Activated CD8-positive, alpha-beta memory T cell treated with anti-CD3 and anti-CD28 coated beads, Interleukin-2, amount 50 U/mL, for 48 hours (primary cell): Measurements from ENCODE around the gene TAMALIN.

Experiments used
- DNase-seq: peaks from one replicate; pipeline ENCODE4 v3.0.0-alpha.2; 2020

Gene TAMALIN

DNA sequence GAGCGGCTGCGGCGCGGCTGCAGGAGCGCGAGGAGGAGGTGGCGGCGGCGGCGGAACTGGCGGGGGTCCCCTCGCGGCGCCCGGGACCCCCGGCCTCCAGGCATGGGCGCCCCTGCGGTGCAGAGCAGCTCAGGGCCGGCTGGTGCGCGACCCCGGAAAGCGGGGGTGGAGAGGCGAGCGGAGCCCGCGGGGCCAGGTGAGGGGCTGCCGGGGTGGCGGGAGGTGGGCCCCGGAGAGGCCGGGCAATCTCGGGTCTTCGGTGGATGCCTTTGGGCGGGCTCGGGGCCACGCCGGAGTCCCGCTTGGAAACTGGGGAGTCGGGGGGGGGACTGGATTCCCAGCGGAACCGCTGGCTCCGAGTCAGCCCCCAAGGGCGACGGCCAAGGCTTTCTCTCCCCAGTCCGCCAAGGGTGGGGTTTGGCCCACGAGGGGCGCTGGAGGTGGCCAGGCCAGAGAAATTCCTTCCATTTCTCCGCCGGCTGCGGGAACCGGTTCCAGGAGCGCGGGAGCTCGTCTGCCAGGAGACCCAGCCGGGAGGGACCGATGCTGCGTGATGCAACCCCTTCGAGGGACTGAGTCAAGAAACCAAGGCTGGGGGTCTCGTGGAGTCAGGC is 30.6 kb downstream of the TAMALIN start:
- peak; percentile 62 for DNase-seq

DNA sequence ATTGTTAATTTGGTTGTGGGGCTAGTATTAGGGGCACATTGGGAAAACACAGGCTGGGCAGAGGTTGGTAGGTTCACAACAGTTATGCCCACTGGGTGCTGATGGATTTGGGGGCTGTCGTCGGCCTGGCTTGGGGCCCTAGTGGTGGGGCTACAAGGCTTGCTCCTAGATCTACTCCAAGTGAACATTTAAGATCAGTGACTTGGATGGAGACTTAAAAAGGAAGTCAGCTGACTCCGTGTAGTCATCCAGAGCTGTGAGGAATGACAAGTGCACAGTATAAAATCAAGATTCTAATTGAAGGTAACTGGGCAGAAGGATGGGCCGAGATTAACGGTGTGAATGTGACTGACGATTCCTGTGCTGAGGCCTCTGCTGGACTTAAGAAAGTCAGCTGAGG is 31.7 kb downstream of the TAMALIN start:
- DNase-seq: no peak

DNA sequence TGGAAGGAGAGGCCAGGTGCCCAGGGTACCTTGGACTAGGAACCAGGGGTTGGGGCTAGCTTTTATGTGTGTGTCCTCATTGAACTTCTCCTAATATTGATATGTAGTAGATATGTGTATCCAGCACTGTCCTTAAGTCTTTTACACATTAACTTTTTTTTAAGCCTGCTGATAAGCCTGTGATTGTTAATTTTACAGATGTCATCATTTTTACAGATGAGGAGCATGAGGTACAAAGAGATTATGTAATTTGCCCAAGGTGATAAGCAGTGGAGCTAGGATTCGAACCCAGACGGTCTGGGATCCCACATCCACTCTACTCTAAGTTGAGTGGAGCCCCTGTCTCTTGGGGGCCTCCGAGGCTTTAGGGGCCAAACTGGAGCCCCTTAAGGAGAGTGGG is 34.3 kb downstream of the TAMALIN start:
- no peak for DNase-seq

DNA sequence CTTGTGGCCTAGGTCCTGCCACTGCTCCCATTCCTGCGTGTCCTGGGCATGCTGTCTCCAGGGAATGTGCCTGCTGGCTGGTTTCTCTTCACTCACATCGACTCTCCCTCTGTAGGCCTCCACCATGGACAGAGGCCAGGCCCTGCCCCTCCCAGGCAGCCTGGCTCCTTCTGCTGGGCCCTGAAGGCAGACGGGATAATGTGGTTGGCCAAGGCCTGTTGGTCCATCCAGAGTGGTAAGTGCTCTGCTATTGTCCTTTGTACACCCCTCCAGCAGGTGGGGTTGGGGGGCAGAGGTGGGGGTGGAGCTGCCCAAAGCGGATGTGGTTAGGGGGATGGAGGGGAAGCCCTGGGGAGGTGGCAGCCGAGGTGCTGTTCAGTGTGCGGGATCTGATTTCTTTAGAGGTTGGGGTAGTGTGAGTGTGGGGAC is 35.0 kb downstream of the TAMALIN start:
- peak; percentile 62 for DNase-seq

DNA sequence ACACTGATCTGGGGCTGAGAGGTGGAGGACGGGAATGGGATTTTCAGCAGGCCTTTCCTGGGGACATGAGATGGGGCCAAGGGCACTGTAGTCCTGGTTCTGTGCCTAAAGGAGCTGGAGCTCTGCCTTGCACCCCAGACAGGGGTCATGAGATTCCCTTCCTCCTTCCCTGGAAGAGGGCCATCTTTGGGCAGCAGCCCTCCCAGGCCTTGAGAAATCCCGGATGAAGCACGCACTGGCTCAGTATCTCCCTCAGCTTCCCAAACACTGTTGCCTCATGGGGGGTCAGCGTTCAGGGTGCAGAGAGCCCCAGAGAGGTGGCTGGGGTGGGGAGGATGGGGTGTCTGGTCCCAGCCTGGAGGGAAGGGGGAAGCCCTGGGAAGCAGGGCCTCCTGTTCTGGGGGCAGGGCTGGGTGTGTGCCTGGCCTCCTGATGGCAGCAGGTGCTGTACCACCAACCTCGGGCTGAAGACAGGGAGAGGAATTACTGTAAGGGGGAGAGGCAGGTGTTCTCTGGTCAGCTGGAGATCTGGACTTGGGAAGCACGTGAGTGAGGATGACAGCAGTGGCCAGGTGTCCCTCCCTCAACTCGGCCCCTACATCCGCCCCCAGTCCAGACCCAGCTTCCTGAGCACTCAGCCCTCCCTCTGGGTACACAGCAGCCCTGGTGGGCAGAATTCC is 36.1 kb downstream of the TAMALIN start:
- DNase-seq: no peak

DNA sequence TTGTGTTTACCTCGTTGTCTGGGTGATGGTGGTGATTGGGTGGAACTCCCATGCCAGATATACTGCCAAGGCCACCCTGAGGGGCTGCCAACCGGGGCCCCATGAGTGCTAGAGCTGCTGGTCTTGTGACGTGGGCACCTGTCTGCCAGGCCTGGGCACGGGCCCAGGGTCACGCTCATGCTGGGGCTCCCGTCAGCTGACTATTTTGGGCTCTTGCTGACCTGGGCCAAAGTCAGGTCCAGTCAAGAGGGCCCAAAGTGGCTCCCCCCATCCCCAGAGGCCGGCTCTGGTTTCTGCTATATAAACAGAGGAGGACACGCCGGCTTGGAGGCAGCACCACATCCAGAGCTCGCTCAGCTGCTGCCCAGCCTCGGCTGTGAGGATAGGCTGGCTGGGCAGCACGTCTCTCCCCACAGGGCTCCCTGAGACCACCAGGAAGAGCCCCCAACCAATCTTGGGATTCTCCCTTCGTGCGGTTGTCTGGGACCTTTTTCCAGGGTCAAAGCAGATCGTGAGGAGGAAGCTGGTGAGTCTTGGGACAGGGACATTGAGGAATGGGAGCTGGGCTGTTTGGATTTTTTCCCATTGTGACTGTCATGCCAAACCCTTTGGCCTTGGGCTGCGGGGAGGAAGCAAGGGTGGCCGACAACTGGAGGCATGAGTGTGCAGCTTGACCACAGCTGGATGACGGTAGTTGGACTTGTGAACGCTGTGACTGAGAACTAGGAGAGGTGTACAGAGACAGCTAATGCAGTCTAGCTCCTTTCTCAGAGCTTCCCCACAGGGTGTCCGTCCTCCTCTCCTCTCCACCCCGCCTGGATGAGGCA is 36.9 kb downstream of the TAMALIN start:
- no peak for DNase-seq

DNA sequence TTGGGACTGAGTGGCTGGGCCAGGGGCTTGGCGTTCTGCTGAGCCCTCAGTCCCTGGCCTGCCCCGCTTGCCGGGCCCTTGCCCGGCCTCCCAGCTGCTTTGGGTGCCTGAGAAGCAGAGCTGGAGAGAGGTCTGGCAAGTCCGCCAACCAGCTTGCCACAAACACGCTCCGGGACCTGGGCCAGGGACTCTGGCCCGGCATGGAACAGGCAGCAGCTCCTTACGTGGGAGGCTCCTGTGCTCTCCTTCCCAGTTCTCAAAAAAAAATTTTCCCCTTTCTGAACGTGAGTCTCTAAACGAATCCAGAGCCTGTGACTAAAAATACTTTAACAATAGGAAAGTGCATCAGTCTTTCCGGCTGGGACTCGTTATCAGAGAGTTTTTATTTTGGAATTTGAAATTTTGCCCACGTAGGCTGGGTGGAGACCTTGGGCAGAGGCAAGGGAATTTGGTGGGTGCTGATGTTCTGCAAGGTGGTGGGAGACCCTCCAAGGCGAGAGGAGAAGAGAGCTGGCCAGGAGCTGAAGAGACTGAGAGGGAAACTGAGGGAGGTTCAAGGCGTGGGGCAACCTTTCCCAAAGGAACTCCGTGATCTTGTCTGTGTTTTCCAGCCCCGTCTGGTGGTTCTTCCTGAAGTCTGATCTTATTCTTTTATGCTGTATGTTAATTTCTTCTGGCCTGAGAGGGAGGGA is 37.7 kb downstream of the TAMALIN start:
- DNase-seq: no peak

DNA sequence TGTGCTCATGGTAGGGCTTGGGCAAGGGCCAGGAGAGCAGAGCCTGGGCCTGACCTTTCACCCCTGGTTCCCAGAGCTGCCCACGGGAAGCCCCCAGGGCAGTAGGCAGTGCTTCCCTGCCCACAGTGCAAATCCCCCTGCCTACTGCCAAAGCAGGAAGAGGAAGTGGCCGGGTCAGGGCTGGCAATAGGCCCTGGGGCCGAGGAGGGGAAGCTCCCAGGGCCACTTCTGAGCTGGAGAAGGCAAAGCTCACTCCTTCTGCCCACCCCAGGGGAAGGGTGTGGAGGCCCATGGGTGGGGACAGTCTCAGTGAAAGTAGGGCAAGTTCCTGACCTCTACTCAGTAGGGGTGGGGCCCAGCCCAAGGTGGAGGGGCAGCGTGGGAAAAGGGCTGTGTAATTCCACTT is 39.1 kb downstream of the TAMALIN start:
- DNase-seq: no peak

DNA sequence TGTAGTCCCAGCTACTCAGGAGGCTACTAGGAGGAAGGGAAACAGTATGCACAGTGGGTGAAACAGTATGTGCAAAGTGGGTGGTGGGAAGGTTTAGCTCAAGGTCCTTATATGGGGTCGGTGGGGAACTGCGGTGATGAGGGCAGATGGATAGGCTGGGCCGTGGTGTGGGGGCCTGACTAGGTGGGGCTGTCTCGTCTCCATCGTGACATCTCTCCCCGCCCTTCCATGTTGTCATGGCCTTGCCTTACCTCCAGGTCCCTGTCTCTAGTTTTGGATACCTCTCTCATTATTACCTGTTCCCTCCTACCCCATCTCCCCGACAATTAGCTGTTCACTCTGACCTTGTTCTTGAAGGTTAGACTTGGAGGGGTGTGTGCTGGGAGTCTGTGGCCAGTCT is 40.1 kb downstream of the TAMALIN start:
- DNase-seq: no peak

DNA sequence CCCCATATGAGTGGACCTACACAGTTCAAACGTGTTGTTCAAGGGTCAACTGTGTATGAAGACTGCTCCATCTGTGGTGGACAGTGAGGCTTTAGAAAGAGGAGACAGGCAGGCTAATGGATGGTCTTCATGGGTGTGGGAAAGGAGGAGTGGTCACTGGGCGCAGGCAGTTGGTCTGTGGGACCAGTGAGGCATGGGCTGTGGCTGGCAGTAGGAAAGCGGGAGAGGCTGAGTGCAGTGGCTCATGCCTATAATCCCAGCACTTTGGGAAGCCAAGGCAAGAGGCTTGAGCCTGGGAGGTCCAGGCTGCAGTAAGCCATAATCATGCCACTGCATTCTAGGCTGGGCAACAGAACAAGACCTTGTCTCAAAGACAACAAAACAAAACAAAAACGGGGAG is 42.5 kb downstream of the TAMALIN start:
- no peak for DNase-seq

DNA sequence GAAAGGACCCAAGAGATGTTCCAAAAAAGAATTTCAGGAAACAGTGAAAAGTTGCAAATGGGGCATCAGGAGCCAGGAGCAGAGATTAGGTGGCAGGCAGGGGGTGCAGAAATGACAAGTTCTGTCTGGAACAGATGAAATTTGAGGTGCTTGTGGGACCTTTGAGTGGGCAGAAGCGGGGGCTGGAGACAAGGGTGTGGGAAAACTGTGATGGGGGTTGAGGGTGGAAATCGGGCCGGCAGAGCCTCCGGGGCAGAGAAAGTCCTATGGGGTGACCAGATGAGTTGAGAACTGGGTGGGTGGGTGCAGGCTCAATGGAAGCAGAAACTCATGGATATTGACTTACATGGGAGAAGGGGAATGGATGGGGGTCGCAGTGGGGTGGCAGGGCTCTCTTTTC is 42.9 kb downstream of the TAMALIN start:
- no peak for DNase-seq

DNA sequence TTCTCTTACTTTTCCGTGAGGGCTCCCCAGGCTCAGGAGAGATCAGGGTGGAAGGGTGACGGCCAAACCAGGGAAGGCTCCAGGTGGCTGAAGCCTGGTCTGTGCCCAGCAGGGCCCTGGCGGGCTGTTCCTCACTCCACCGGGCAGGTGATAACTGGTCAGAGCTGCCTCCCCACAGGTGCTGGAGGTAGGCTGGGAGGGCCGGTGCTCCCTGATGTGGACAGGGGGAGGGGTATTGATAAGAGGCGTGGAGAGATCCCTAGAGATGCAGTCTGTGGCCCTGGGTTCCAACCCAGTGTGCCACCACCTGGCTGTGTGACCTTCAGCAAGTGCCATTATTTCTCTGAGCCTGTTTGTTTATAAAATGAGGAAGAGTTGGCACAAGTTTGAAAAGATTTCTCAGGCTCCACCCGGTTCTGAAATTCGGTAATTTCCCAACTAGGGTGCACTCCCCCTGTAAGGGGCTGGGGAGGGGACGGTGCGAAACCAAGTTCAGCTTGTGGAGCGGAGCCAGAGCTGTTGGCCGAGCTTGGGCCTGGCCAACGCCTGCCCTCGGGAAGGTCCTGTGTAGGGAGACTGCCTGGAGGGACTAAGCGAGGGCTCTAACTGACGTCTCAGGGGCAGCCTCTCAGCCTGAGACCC is 43.5 kb downstream of the TAMALIN start:
- DNase-seq: no peak

DNA sequence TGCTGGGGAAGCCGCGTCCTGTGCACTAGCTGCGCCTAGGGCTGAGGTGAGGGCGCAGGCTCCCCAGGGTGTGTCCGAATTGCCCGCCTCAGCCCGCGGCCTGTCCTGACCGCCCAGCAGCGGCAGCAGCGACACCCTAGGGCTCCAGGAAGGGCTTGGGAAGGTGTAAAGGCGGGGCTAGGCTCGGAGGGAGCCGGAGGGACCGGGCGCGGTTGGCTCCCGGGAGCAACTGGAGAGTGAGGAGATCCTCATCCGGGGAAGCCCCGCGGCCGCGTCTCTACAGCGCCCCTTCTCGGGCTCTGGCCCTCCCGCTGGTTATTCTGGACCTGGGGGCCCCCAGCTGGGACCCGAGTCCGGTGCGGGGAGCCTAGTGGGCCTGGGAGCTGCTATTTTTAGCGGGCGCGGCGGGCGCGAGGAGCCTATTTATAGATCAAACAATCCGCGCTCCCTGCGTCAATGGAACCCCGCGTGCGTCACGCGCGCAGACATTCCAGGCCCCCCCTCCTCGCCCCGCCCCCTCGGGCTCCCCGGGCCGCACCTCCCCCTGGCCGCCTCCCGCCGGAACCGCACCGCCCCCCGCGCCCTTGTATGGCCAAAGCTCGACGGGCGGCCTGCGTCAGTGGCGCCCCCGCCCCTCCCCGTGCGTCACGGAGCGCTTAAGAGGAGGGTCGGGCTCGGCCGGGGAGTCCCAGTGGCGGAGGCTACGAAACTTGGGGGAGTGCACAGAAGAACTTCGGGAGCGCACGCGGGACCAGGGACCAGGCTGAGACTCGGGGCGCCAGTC is 44.2 kb downstream of the TAMALIN start, which contains the start of gene NR4A1:
Gene NR4A1 (plus strand): TSS at position 685 of the 784 bp plus-strand sequence. CDS start 2,887 bp downstream, outside the sequence.
- DNase-seq: peak; percentile 99

DNA sequence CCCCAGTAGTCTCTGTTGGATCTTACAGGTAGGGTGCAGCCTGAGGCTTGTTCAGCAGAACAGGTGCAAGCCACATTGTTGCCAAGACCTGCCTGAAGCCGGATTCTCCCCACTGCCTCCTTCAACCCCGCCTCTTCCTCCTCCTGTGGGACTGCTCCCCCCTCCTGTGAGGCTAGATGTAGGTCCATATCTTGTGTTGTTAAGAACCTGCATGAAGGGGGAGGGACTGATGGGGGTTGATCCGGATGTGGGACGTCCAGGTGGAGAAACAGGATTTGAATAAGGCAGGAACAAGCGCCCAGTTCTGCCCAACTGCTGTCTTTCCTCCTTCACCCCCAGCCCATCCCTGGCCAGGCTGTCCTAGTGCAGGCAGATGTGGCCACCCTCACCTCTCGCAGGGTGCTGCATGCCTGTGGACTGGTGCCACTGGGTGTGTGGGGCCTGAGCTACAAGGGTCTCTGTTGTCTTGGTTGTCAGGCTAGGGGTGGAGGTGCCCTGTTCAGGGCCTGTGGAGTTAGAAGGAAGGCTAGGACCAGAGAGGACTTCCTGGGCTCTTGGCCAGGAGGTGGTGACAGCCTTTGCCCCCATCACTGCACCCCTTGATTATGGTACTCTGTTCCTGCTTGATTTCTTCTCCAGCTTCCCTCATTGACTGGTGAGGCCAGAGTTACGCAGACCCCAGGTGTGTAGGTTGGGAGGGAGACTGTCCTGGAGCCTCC is 45.9 kb downstream of the TAMALIN start:
- DNase-seq: no peak

DNA sequence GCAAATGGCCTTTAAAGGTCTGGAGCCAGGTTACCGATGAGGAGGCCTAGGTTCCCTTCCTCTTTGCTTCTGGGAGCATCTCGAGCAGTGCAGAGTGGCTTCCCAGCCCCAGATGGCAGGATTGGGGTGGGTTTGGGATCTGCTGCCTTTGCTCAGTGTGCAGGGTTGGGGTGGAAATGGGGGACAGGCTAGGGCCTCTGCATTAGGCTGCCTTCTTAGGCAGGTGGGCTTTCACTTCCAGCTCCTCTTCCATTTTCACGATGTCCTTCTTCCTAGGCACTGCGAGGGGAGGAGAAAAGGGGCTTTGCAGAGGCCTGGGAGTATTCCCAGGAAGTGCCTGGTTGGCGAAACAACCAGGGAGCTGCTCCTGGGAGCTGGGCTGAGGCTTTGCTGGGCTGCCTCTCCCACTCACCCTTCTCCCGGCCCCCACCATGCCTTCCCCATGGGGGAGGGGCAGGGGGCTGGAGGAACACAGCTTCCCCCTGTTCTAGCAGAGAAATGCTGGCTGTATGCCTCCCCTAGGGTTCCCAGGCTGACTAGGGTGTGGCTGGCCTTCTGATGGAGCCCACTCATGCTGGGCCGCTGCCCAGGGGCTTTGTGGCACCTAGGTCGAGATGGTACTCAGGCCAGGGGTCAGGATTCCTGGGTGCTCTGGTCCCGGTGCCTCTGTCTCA is 46.9 kb downstream of the TAMALIN start:
- DNase-seq: no peak

DNA sequence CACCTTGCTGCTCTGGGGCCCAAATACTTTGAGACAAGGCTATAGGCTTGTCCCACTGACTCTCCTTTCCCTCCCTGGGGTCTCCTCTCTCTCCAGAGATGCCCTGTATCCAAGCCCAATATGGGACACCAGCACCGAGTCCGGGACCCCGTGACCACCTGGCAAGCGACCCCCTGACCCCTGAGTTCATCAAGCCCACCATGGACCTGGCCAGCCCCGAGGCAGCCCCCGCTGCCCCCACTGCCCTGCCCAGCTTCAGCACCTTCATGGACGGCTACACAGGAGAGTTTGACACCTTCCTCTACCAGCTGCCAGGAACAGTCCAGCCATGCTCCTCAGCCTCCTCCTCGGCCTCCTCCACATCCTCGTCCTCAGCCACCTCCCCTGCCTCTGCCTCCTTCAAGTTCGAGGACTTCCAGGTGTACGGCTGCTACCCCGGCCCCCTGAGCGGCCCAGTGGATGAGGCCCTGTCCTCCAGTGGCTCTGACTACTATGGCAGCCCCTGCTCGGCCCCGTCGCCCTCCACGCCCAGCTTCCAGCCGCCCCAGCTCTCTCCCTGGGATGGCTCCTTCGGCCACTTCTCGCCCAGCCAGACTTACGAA is 47.6 kb downstream of the TAMALIN start:
- DNase-seq: no peak

DNA sequence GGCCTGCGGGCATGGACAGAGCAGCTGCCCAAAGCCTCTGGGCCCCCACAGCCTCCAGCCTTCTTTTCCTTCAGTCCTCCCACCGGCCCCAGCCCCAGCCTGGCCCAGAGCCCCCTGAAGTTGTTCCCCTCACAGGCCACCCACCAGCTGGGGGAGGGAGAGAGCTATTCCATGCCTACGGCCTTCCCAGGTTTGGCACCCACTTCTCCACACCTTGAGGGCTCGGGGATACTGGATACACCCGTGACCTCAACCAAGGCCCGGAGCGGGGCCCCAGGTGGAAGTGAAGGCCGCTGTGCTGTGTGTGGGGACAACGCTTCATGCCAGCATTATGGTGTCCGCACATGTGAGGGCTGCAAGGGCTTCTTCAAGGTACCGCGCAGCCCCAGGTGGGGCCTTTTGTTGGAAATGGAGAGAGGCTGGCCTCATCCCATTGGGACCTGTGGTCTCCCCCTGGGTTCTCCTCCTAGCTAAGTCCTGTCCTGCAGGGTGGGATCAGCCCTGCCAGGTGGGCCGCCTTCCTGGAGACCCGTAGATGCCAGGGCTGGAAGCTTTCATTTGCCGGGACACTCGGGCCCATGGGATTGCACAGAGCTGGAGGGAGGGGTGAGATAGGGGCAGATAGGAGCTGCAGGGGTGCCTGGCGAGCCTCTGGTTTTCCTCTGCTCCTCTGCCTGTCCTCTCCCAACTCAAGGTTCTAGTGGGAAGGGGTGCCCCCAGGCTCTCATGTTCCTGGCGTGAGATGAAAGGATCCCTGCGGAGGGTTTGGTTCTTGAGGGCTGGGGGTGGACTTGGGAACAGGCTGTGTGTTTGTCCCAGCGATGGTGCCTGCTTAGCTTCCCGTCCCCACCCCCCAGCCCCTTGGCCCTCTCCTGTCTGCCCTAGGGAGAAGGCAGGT is 48.3 kb downstream of the TAMALIN start:
- DNase-seq: no peak

DNA sequence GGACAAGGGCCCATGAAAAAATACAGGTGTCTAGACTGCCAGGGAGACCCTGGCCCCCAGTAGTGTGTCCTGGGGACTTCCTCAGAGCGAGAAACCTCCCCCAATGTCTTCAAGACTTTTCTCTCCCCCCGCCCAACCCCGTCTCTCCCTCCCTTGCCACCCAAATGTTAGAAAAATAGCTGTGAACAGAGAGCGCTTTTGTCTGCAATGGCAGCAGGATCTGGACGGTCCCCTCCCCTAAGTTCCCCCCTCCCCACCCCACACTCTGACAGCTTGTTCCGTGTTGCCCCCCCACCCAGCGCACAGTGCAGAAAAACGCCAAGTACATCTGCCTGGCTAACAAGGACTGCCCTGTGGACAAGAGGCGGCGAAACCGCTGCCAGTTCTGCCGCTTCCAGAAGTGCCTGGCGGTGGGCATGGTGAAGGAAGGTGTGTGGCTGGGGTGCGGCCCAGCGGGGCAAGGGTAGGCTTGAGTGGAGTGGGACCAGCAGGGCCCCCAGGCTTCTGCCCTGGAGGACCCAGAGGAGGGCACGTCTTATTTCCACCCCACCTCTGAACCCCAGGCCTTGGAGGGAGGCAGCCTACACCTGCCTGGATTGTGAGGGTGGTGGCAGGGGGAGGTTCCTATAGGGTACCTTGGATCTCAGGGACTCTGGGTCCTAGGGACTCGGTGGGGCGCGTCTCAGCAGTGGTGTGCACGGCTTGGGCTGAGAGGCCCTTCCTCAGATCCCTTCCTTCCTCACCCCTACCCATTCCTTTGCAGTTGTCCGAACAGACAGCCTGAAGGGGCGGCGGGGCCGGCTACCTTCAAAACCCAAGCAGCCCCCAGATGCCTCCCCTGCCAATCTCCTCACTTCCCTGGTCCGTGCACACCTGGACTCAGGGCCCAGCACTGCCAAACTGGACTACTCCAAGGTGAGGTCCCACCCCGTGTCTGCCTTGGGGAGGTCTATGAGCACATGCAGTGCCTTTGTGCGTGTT is 49.3 kb downstream of the TAMALIN start:
- no peak for DNase-seq
